Right atrium auricular region (tissue), 2 donors: ENCODE results near the gene HERC3. TPM values are rescaled to one million over a fixed set of nuclear protein-coding genes. Genes with fewer than 3 reads are reported as not detected.

Source experiments
- DNase-seq: peaks from one replicate; pipeline ENCODE4 v3.0.0-alpha.2; 2019; ENCODE audit warnings: low spot score
- H3K27ac ChIP-seq, 2 donors: fragments of 200-600 bp; sonication (generic); 1 replicate in 1 of 2; 2 replicates in 1 of 2; pipeline ENCODE4 v1.5.1; 2016 to 2019
- H3K27me3 ChIP-seq, 2 donors: fragments of 200-600 bp; sonication (generic); one replicate each; pipeline versions ENCODE4 v1.5.1 to v1.6.0; 2017 to 2019
- H3K36me3 ChIP-seq: fragments of 200-600 bp; sonication (generic); one replicate; pipeline ENCODE4 v1.5.1; 2016
- H3K4me1 ChIP-seq, 2 donors: fragments of 200-600 bp; sonication (generic); one replicate each; pipeline versions ENCODE4 v1.5.1 to v1.6.0; 2017 to 2019
- H3K4me3 ChIP-seq, 2 donors: fragments of 200-600 bp; sonication (generic); 1 replicate in 1 of 2; 2 replicates in 1 of 2; pipeline ENCODE4 v1.5.1; 2017 to 2019; ENCODE audit warnings: mild to moderate bottlenecking in 1 of 2, moderate library complexity in 1 of 2
- H3K9me3 ChIP-seq, 2 donors: fragments of 200-600 bp; sonication (generic); one replicate each; pipeline ENCODE4 v1.5.1; 2019
- total RNA-seq, 2 donors: library from RNA; depleted of rRNA; stranded (reverse); fragments of >200 nt; gene quantifications; one replicate each; pipeline ENCODE4 v1.1.0, GENCODE V29; 2016
- TF ChIP-seq, protein P1 (sequence below), 2 donors: fragments of 200-600 bp; sonication (generic); IDR thresholded peaks; one replicate each; pipeline ENCODE4 v1.5.1; 2019; ENCODE audit warnings: antibody characterized with exemption in 2 of 2

The HERC3 gene
- total RNA-seq, 2 donors from 2014 or later, result 27.4 to 36.2 TPM

- DNase-seq, result no peak
- H3K27me3 ChIP-seq, result no peaks in the 10 kb centered on the region
- no peak overlapping the region for H3K4me3 ChIP-seq
- no peaks in the 10 kb centered on the region for H3K9me3 ChIP-seq
- H3K36me3 ChIP-seq, result peaks cover 25% of the 10 kb centered on the region
- TF ChIP-seq, protein P1, sequence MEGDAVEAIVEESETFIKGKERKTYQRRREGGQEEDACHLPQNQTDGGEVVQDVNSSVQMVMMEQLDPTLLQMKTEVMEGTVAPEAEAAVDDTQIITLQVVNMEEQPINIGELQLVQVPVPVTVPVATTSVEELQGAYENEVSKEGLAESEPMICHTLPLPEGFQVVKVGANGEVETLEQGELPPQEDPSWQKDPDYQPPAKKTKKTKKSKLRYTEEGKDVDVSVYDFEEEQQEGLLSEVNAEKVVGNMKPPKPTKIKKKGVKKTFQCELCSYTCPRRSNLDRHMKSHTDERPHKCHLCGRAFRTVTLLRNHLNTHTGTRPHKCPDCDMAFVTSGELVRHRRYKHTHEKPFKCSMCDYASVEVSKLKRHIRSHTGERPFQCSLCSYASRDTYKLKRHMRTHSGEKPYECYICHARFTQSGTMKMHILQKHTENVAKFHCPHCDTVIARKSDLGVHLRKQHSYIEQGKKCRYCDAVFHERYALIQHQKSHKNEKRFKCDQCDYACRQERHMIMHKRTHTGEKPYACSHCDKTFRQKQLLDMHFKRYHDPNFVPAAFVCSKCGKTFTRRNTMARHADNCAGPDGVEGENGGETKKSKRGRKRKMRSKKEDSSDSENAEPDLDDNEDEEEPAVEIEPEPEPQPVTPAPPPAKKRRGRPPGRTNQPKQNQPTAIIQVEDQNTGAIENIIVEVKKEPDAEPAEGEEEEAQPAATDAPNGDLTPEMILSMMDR (IDR thresholded peaks at IDR 0.05), result no peak
- peaks cover 0 to 8% of the 10 kb centered on the region in 2 donors for H3K4me1 ChIP-seq
- no peak overlapping the region for H3K27ac ChIP-seq
These were observed 61.2 kb downstream of the HERC3 start for GRCh38 chr4:88653371-88653946.

DNA sequence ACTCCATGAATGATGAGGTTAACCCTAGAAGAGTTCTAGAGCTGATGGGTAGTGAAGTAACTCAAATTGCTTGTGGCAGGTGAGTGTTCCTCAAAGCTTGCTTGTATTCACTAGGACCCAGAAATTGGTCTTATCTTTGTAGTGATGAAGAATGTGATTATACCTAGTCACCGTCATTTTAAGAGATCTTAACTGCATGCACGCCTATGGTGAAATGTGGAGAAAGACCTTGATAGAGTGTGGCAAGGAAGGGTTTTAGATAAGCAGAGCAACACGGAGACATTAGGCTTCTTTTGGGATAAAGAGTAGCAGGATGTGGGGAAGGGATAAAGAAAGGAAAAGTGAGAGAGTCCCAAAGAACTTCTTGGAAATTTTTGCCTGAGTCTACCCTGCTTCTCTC, 62.9 kb downstream of the HERC3 start:
- Histone ChIP-seq H3K4me1 (peaks cover 0 to 4% of the 10 kb centered on the region in 2 donors), H3K4me3 (no peak overlapping the region), H3K27me3 (no peaks in the 10 kb centered on the region), H3K9me3 (no peaks in the 10 kb centered on the region), H3K36me3 (peaks cover 25% of the 10 kb centered on the region), H3K27ac (no peak overlapping the region)
- TF ChIP-seq, protein P1 (IDR thresholded peaks at IDR 0.05), result no peak
- no peak for DNase-seq

DNA sequence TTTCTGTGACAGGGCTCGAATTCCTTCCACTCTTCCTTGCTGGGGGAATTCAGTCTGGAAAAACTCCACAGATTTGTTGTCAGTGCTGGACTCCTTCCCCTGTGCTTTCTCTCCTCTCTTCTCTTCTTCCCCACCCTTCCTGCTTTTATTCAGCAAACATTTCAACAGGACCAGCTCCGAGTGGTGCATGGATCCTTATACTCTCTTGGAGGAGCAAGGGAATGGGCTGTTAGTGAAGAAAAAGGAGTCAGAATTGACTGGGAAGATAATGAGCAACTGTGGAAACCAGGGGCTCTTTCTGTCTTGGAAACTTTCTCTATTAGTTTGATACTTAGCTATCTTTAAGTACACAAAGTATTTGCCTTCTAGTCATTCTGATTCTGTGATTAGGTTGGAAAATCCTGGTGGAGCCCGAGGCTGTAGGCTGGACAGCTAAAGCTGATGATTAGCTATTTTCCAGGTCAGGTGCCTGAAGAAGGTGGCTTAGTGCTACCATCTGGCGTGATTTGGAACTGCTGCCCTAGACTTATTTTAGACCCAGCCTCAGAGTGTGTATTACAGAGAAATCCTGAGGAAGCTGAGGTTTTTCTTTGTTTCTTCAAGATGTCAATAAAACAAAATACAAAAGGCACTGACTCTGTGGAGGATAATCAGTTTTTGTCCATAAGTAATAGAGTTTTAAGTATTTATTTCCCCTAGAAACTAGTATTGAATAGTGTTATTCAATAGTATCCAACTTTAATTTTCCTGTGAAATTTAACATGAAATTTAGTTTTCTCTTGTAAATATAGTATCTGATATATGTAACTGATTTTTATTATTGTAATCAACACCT, 67.0 kb downstream of the HERC3 start:
- H3K36me3 ChIP-seq, result peaks cover 23% of the 10 kb centered on the region
- TF ChIP-seq, protein P1 (IDR thresholded peaks at IDR 0.05), result peak; percentile 81 to 86
- no peak overlapping the region for H3K4me3 ChIP-seq
- no peaks in the 10 kb centered on the region for H3K9me3 ChIP-seq
- peak; percentile 73 for DNase-seq
- H3K4me1 ChIP-seq, result peaks cover 0 to 4% of the 10 kb centered on the region in 2 donors
- H3K27ac ChIP-seq, result peak overlapping the region in 1 of 2 donors; percentile 57
- H3K27me3 ChIP-seq, result no peaks in the 10 kb centered on the region

DNA sequence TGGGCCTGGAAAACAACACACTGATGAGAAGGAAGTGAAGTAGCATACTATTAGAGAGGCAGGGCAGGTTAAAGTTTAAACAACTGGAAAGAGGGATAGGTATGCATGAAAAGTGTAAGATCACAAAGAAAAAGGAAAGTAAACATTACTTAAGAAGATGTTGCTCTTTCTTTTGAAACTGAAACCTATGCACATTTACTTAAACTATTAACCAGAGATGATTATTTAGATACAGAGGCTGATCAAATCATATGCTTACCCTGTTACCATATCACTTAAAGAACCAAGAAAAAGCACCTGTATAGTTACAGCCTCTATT, 67.6 kb downstream of the HERC3 start:
- no peaks in the 10 kb centered on the region for H3K27me3 ChIP-seq
- H3K4me3 ChIP-seq, result no peak overlapping the region
- H3K9me3 ChIP-seq, result no peaks in the 10 kb centered on the region
- H3K27ac ChIP-seq, result no peak overlapping the region
- peaks cover 24% of the 10 kb centered on the region for H3K36me3 ChIP-seq
- H3K4me1 ChIP-seq, result peaks cover 0 to 4% of the 10 kb centered on the region in 2 donors
- TF ChIP-seq, protein P1 (IDR thresholded peaks at IDR 0.05), result no peak
- no peak for DNase-seq

DNA sequence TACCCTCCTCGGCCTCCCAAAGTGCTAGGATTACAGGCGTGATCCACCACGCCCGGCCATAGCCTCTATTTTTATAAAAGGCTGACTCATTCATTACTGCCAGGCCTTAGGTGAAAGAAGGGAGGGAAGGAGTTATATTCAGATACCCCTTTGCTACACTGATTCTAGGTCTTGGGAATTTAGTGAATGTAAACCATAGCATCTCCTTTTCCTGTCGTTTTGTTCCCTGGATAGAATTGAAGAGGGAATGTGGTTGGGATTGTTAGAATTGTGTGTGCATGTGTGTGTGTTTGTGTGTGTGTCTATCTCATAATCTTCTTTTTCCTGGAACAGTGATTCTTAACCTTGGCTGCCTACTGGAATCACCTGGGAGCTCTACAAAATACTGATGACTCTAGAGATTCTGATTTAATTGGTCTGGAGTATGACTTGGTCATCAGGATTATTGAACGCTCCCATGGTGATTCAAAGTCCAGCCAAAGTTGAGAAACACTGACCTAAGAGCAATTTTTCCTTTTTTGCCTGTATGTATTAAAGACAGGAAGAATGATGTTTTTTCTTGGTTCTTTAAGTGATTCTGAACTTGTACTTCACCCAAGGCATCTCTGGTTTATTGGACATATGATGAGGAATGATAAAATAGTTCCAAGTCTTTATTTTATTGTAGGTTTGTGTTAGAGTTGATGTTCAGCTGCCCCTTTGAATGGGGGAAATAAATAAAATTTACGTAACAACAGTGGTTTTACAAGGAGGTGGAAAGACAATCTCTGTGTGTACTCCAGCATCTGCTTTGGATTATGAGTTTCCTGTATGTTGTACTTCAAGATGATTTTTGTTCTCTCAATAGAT, 68.4 kb downstream of the HERC3 start:
- Histone ChIP-seq H3K9me3 (no peaks in the 10 kb centered on the region), H3K36me3 (peaks cover 17% of the 10 kb centered on the region), H3K4me3 (no peak overlapping the region), H3K27me3 (no peaks in the 10 kb centered on the region), H3K27ac (no peak overlapping the region), H3K4me1 (peaks cover 0 to 4% of the 10 kb centered on the region in 2 donors)
- TF ChIP-seq, protein P1 (IDR thresholded peaks at IDR 0.05), result no peak
- DNase-seq, result no peak
